ENCODE results near the gene PYCARD.
A peak's percentile ranks its signal among the peaks of the same experiment; 100 is the strongest.

The PYCARD gene

DNA sequence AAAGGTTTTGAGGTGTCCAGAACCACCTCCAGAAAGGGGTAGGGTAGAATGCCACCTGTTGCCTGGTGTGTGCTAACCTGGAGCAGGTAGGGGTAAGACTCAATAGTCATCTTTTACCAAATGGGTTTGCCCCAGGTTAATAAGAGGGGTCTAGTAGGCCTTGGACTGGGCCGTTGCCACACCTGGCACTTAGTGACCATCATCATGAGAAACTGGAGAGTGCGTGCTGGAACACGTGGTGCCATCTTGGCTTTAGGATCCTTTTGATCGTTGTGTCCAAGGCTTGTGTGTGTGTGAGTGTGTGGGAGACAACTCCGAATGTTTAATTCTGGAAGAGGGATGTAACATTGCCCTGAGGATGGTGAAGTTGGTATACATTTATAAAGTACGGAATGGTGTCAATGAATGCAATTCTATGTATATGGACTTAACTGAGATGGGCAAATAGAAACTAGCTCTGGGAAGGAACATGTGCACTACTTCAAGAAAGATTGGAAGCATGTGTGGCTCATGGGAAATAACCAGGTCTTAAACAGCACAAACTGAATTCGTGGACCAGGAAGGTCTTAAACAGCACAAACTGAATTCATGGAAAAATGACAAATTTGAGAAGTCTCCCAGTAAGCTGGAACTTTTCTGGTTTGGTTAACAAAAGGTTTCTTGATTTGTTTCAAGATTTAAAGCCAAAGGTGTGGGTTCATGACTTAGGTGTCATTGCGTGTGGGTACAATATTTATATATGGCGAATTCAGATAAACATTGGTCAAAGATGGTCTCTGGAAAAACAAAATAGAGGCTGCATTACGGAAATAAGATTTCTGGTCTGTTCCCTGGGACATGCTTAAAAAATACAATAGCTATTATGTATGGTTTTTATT is 15.4 kb downstream of the PYCARD start:
- DNase-seq (ENCODE audit: low spot score) (no peak), ATAC-seq (ENCODE audit: low read depth) (no peak)
- H3K4me1 ChIP-seq (ENCODE audit: insufficient read depth, poor library complexity, severe bottlenecking) = no peaks in the 10 kb centered on the region
- no peak overlapping the region for H3K27ac ChIP-seq (ENCODE audit: poor library complexity, severe bottlenecking)
- H3K9me3 ChIP-seq (ENCODE audit: severe bottlenecking) = no peaks in the 10 kb centered on the region
- H3K4me3 ChIP-seq (ENCODE audit: severe bottlenecking) = no peak overlapping the region
- no peaks in the 10 kb centered on the region for H3K27me3 ChIP-seq (ENCODE audit: insufficient read depth, poor library complexity, severe bottlenecking)
- peaks cover 99% of the 10 kb centered on the region for H3K36me3 ChIP-seq (ENCODE audit: low read depth)
- TF ChIP-seq CTCF (IDR thresholded peaks at IDR 0.05; ENCODE audit: poor library complexity, severe bottlenecking) = no peak

- ATAC-seq (ENCODE audit: low read depth) (no peak), DNase-seq (ENCODE audit: low spot score) (no peak)
- no peaks in the 10 kb centered on the region for H3K27me3 ChIP-seq (ENCODE audit: insufficient read depth, poor library complexity, severe bottlenecking)
- peaks cover 99% of the 10 kb centered on the region for H3K36me3 ChIP-seq (ENCODE audit: low read depth)
- no peak overlapping the region for H3K4me3 ChIP-seq (ENCODE audit: severe bottlenecking)
- TF ChIP-seq CTCF (IDR thresholded peaks at IDR 0.05; ENCODE audit: poor library complexity, severe bottlenecking) = no peak
- no peaks in the 10 kb centered on the region for H3K9me3 ChIP-seq (ENCODE audit: severe bottlenecking)
- no peak overlapping the region for H3K27ac ChIP-seq (ENCODE audit: poor library complexity, severe bottlenecking)
- H3K4me1 ChIP-seq (ENCODE audit: insufficient read depth, poor library complexity, severe bottlenecking) = no peaks in the 10 kb centered on the region
Observed at GRCh38 chr16:31186176-31186575, 16.4 kb downstream of the PYCARD start.

- Histone ChIP-seq H3K27me3 (ENCODE audit: insufficient read depth, poor library complexity, severe bottlenecking) (no peaks in the 10 kb centered on the region), H3K27ac (ENCODE audit: poor library complexity, severe bottlenecking) (no peak overlapping the region), H3K36me3 (ENCODE audit: low read depth) (peaks cover 96% of the 10 kb centered on the region), H3K9me3 (ENCODE audit: severe bottlenecking) (no peaks in the 10 kb centered on the region), H3K4me3 (ENCODE audit: severe bottlenecking) (no peak overlapping the region), H3K4me1 (ENCODE audit: insufficient read depth, poor library complexity, severe bottlenecking) (no peaks in the 10 kb centered on the region)
- no peak for TF ChIP-seq CTCF (IDR thresholded peaks at IDR 0.05; ENCODE audit: poor library complexity, severe bottlenecking)
- no peak for ATAC-seq (ENCODE audit: low read depth)
- DNase-seq (ENCODE audit: low spot score) = no peak
Observed at GRCh38 chr16:31185339-31185738, 17.2 kb downstream of the PYCARD start.

GRCh38 chr16:31184888-31185287 is 17.7 kb downstream of the PYCARD start:
- H3K36me3 ChIP-seq (ENCODE audit: low read depth) = peaks cover 91% of the 10 kb centered on the region
- H3K27ac ChIP-seq (ENCODE audit: poor library complexity, severe bottlenecking) = no peak overlapping the region
- TF ChIP-seq CTCF (IDR thresholded peaks at IDR 0.05; ENCODE audit: poor library complexity, severe bottlenecking) = no peak
- no peaks in the 10 kb centered on the region for H3K27me3 ChIP-seq (ENCODE audit: insufficient read depth, poor library complexity, severe bottlenecking)
- H3K4me3 ChIP-seq (ENCODE audit: severe bottlenecking) = no peak overlapping the region
- H3K9me3 ChIP-seq (ENCODE audit: severe bottlenecking) = no peaks in the 10 kb centered on the region
- peak; percentile 52 for DNase-seq (ENCODE audit: low spot score)
- H3K4me1 ChIP-seq (ENCODE audit: insufficient read depth, poor library complexity, severe bottlenecking) = no peaks in the 10 kb centered on the region
- ATAC-seq (ENCODE audit: low read depth) = no peak

Data from RWPE2 (cell line).